GM19467 (cell line): ENCODE results near the gene CEACAM7.
A peak's percentile ranks its signal among the peaks of the same experiment; 100 is the strongest.
"Not testable (repeated sequence)": the region's sequence is repeated elsewhere in the genome, so short reads cannot be mapped to it uniquely, and the experiment has no call there.

Source experiments
- ATAC-seq: cut with Tn5 transposase; IDR thresholded peaks from one replicate; pipeline ENCODE4 v1.9.1; 2021; ENCODE audit warnings: mild to moderate bottlenecking, moderate library complexity; ENCODE audit not compliant: unreplicated experiment

CEACAM7 gene

DNA sequence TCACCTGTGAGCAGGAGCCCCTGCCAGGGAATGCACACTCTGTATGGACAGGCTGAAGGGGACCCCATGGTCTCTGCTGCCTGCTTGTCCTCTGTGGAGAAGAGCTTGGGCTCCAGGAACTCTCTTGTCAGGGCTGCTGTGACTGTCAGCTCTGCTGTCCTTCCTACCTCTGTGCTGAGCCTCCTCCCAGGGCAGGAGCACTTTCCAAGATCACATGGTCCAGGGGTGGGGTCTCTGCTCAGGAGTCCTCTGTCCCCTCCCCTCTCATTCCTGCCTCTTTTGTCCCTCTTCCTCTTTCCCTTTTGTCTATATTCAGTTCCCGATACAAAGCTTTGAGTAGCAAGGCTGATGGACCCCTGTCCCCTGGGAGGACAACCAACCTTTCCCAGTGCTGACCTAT is at the start of gene CEACAM7:
CEACAM7 (minus strand) TSS at position 173 of the 400 bp plus-strand sequence; CDS start at position 68, 105 bp downstream.
- no peak for ATAC-seq

DNA sequence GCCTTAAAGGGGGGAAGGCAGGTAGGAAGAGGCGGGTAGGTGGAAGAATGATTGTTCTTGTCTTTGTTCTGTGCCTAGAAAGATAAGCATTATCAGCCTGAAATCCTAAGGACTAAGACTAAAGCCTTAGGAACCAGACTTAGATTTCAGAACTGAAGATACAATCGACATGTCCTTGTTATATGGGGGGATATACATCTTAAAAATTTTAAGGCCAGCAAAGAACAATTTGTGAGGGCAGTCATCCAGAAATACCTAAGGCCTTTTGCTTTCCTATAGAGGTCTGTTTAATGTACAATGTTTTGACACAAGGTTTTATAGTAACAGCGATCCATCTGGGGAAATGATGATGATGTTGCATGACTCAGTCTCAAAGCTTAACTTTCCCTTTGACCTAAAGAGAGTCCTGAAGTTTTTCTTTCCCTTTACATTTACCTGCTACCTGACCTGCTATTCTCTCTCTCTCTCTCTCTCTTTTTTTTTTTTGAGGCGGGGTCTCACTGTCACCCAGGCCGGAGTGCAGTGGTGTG is 47.1 kb upstream of the CEACAM7 start:
- no peak for ATAC-seq

DNA sequence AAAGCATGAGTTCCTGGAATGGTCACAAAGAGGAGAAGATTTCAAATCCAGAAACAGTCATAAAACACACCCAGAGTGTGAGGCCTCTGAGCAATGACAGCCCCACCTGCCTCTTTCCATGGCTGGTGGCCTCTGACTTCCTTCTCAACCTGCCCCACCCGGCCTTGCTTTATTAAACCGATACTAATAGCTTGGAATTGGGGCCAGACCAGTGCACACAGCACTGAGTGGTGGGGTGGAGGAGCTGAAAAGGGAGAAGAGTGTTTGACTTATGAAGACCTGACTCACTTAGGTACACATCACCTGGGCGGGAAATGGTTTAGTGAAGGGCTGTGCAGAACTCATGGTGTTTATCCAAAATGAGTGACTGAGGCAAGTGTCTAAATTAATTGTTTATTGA is 46.5 kb upstream of the CEACAM7 start:
- ATAC-seq: no peak

DNA sequence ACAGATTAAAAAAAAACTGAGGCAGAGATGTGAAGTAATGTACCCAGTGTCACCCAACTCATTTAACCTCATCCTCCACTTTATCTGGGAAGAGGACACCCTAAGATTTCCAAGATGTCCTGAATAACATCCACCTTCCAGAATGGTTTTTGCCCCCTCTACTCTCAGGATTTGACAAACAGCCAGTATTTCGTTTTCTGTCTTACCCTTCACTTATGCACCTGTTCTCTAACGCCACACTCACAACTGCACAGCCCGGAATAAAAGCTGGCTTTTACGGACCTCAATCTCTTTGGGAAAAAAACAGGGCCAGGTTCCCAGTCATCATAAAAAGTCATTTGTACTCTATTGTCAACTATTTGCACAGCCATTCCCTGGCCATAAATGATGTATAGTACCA is 46.1 kb upstream of the CEACAM7 start:
- no peak for ATAC-seq

DNA sequence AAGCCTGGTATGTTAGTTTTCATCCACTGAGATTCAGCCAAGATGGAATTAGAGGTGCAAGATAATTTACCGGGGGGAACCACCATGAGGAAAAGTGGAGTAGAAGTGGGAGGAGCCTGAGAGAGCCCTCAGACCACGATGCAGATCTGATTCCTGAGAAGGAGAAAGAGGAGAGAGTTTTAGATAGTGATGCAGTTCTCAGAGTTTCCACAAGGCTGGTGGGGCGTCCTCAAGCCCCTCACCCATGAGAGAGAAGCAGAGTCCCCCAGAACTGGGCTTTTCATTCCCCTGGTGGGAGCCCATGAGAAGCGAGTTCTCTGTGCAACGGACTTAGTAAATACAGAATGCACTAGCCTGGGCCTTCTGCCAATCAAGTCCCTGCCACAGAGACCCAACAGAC is 38.4 kb upstream of the CEACAM7 start:
- ATAC-seq: no peak

DNA sequence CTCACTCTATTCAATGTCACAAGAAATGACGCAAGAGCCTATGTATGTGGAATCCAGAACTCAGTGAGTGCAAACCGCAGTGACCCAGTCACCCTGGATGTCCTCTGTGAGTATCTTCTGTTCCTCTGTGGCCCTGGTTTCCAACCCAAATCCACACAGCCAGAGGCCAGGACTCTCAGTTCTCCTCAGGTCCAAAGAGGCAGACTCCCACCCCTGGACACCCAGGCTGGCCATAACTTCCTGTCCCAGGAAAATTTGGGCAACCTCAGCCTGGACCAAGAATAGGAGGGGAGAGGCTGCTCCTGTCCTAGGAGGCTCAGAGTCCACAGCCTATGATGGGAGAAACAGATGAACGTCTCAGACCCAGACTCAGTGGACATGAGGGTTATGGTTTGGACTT is 32.0 kb upstream of the CEACAM7 start:
- ATAC-seq: no peak

DNA sequence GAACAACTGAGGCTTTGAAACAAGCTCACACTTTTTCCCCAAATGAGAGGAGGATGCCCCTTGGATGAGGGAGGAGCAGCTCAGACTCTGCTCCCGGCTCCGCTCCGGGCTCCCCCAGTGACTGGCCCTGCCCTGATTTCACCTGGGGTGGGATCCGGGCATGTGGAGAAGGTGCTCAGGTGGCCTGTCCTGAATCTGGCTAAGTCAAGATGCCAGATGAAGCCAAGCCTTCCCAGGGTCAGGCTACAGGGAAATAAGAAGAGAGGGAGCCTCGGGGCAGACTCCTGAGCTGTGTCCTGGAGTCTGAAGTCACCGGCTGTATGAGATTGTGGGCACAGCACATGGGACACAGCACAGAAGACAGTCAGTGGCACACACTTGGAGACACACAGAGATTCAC is 30.7 kb upstream of the CEACAM7 start:
- no peak for ATAC-seq

DNA sequence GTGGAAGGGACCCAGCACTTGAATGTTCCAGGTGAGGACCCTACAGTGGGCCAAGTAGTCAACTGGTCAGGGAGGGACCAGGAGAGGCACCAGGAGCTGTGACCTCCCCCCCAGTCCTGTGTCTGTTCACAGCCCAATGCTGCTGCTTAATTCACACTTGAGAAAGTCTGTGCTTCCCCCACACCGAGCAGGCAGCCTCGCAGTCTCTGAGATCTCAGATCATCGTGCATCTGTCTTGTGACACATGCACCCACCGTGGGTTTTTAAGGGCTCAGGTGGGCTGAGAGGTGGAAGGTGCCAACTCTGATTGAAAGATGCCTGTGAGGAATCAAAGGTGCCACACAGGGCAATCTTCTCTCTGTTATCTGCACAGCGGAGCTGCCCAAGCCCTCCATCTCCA is 26.5 kb upstream of the CEACAM7 start:
- no peak for ATAC-seq

DNA sequence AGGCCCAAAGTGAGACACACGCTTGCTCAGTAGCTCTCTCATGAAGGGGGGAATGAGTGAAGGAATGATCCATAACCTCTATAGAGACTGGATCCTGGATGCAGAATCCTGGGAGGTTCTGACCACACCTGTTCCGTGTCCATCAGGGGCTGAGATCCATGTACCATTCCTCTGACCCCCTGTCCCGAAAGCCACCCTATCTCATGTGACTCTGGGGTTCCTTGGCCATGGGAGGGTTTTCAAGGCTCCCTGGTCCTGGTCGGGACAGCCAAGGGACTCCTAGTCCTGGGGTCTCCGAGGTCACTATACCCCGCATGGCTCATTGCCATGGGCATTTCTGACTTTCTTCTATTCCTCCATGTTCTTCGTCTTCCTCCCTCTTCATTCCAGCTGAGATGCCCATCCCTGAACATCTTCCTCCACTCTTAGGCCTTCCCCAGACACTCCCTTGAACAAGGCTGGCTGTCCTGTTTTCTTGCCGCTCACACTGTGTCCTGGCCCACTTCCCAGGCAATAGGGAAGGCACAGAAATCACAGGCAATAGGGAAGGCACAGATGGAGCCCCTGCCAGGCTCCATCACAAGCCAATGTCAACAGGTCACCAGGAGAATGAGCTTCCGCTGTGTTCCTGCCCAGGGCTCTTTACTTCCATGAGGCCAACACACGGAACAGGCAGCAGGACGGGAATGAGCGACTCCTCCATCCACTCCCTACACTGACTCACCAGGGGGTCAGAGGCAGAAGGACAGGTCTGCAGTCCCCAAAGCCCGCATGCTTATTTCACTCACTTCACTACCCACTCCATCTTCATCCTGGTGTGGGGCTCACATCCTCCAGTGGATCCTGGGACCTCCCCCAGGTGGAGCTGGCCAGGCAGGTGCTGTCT is 23.5 kb upstream of the CEACAM7 start:
- ATAC-seq: no peak

DNA sequence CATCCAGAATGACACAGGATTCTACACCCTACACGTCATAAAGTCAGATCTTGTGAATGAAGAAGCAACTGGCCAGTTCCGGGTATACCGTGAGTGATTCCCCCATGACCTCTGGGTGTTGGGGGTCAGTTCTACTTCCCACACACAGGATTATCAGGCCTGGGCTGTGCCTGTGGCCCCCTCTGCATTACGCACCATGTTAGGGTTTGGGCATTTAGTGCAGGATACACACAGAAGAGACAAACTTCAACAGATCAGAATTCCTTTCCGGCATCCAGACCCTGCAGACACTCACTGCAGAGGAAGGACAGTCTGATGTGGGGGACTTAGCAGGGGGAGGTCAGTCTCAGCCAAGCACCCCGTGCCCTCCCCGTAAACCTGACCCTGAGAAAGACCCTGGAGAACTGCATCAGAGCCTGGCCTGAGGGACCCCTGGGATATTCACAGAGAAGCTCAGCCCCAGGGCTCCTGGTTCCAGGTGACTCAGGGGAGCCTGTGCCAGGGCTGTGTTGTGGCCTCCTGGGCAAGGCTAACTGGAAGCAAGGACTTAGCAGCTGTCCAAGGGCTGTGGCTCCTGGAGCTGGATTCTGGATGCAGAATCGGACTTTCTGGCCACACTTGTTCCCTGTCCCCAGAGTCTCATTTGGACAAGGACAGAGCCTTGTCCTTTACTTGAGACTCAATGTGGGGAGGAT is 22.0 kb upstream of the CEACAM7 start:
- ATAC-seq: no peak

DNA sequence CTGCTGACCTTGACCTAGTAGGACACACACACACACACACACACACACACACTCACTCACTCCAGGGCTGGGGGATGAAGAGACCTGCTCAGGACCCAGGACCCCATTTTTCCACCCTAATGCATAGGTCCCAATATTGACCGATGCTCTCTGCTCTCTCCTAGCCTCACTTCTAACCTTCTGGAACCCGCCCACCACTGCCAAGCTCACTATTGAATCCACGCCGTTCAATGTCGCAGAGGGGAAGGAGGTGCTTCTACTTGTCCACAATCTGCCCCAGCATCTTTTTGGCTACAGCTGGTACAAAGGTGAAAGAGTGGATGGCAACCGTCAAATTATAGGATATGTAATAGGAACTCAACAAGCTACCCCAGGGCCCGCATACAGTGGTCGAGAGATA is 21.4 kb upstream of the CEACAM7 start:
- not testable (repeated sequence) for ATAC-seq

DNA sequence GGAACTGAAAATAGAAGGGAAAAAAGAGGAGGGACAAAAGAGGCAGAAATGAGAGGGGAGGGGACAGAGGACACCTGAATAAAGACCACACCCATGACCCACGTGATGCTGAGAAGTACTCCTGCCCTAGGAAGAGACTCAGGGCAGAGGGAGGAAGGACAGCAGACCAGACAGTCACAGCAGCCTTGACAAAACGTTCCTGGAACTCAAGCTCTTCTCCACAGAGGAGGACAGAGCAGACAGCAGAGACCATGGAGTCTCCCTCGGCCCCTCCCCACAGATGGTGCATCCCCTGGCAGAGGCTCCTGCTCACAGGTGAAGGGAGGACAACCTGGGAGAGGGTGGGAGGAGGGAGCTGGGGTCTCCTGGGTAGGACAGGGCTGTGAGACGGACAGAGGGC is 20.4 kb upstream of the CEACAM7 start, which contains the start of gene CEACAM5:
CEACAM5 (plus strand) TSS at position 146 of the 400 bp plus-strand sequence; CDS start at position 252, 106 bp downstream.
- no peak for ATAC-seq

DNA sequence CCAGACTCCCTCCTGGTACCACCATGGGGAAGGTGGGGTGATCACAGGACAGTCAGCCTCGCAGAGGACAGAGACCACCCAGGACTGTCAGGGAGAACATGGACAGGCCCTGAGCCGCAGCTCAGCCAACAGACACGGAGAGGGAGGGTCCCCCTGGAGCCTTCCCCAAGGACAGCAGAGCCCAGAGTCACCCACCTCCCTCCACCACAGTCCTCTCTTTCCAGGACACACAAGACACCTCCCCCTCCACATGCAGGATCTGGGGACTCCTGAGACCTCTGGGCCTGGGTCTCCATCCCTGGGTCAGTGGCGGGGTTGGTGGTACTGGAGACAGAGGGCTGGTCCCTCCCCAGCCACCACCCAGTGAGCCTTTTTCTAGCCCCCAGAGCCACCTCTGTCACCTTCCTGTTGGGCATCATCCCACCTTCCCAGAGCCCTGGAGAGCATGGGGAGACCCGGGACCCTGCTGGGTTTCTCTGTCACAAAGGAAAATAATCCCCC is 19.9 kb upstream of the CEACAM7 start:
- ATAC-seq: no peak

DNA sequence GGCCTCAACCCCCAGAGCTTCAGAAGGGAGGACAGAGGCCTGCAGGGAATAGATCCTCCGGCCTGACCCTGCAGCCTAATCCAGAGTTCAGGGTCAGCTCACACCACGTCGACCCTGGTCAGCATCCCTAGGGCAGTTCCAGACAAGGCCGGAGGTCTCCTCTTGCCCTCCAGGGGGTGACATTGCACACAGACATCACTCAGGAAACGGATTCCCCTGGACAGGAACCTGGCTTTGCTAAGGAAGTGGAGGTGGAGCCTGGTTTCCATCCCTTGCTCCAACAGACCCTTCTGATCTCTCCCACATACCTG is 19.4 kb upstream of the CEACAM7 start:
- ATAC-seq: no peak

DNA sequence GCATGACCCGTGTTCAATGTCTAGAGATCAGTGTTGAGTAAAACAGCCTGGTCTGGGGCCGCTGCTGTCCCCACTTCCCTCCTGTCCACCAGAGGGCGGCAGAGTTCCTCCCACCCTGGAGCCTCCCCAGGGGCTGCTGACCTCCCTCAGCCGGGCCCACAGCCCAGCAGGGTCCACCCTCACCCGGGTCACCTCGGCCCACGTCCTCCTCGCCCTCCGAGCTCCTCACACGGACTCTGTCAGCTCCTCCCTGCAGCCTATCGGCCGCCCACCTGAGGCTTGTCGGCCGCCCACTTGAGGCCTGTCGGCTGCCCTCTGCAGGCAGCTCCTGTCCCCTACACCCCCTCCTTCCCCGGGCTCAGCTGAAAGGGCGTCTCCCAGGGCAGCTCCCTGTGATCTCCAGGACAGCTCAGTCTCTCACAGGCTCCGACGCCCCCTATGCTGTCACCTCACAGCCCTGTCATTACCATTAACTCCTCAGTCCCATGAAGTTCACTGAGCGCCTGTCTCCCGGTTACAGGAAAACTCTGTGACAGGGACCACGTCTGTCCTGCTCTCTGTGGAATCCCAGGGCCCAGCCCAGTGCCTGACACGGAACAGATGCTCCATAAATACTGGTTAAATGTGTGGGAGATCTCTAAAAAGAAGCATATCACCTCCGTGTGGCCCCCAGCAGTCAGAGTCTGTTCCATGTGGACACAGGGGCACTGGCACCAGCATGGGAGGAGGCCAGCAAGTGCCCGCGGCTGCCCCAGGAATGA is 18.9 kb upstream of the CEACAM7 start:
- peak; percentile 61 for ATAC-seq

DNA sequence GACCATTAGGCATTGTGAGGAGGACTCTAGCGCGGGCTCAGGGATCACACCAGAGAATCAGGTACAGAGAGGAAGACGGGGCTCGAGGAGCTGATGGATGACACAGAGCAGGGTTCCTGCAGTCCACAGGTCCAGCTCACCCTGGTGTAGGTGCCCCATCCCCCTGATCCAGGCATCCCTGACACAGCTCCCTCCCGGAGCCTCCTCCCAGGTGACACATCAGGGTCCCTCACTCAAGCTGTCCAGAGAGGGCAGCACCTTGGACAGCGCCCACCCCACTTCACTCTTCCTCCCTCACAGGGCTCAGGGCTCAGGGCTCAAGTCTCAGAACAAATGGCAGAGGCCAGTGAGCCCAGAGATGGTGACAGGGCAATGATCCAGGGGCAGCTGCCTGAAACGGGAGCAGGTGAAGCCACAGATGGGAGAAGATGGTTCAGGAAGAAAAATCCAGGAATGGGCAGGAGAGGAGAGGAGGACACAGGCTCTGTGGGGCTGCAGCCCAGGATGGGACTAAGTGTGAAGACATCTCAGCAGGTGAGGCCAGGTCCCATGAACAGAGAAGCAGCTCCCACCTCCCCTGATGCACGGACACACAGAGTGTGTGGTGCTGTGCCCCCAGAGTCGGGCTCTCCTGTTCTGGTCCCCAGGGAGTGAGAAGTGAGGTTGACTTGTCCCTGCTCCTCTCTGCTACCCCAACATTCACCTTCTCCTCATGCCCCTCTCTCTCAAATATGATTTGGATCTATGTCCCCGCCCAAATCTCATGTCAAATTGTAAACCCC is 17.5 kb upstream of the CEACAM7 start:
- ATAC-seq: no peak

DNA sequence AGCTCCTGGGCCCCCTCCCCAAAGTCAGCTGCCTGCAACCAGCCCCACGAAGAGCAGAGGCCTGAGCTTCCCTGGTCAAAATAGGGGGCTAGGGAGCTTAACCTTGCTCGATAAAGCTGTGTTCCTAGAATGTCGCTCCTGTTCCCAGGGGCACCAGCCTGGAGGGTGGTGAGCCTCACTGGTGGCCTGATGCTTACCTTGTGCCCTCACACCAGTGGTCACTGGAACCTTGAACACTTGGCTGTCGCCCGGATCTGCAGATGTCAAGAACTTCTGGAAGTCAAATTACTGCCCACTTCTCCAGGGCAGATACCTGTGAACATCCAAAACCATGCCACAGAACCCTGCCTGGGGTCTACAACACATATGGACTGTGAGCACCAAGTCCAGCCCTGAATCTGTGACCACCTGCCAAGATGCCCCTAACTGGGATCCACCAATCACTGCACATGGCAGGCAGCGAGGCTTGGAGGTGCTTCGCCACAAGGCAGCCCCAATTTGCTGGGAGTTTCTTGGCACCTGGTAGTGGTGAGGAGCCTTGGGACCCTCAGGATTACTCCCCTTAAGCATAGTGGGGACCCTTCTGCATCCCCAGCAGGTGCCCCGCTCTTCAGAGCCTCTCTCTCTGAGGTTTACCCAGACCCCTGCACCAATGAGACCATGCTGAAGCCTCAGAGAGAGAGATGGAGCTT is 15.7 kb upstream of the CEACAM7 start:
- ATAC-seq: no peak

DNA sequence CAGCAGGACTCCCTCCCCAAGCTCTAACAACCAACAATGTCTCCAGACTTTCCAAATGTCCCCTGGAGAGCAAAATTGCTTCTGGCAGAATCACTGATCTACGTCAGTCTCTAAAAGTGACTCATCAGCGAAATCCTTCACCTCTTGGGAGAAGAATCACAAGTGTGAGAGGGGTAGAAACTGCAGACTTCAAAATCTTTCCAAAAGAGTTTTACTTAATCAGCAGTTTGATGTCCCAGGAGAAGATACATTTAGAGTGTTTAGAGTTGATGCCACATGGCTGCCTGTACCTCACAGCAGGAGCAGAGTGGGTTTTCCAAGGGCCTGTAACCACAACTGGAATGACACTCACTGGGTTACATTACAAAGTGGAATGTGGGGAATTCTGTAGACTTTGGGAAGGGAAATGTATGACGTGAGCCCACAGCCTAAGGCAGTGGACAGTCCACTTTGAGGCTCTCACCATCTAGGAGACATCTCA is 14.1 kb upstream of the CEACAM7 start:
- no peak for ATAC-seq

DNA sequence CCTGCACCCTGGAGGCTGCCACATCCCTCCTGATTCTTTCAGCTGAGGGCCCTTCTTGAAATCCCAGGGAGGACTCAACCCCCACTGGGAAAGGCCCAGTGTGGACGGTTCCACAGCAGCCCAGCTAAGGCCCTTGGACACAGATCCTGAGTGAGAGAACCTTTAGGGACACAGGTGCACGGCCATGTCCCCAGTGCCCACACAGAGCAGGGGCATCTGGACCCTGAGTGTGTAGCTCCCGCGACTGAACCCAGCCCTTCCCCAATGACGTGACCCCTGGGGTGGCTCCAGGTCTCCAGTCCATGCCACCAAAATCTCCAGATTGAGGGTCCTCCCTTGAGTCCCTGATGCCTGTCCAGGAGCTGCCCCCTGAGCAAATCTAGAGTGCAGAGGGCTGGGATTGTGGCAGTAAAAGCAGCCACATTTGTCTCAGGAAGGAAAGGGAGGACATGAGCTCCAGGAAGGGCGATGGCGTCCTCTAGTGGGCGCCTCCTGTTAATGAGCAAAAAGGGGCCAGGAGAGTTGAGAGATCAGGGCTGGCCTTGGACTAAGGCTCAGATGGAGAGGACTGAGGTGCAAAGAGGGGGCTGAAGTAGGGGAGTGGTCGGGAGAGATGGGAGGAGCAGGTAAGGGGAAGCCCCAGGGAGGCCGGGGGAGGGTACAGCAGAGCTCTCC is 13.5 kb upstream of the CEACAM7 start:
- ATAC-seq: no peak
